Heart left ventricle (tissue), 16 donors: Measurements from ENCODE around the gene THSD4. TPM values are rescaled to one million over a fixed set of nuclear protein-coding genes. Genes with fewer than 3 reads are reported as not detected.
A peak's percentile ranks its signal among the peaks of the same experiment; 100 is the strongest.

Source experiments
- ATAC-seq, 4 donors: fragments of 200-7000 bp; cut with Tn5 transposase; one replicate each; pipeline ENCODE4 v1.9.1; 2020 to 2022; ENCODE audit warnings: moderate library complexity in 4 of 4, mild to moderate bottlenecking in 3 of 4, moderate number of reproducible peaks in 1 of 4
- DNase-seq, 5 donors: peaks; one replicate each; pipeline ENCODE4 v3.0.0-alpha.2; 2020
- H3K27ac ChIP-seq, 12 donors: fragments of 200-600 bp; sonication (generic) in 4 of 12; one replicate each; pipeline versions ENCODE4 v1.5.0 to v1.8.0; 2016 to 2022; ENCODE audit warnings: mild to moderate bottlenecking in 2 of 12
- H3K27me3 ChIP-seq, 9 donors: fragments of 200-600 bp; sonication (generic) in 2 of 9; one replicate each; pipeline versions ENCODE4 v1.5.1 to v1.8.0; 2016 to 2022; ENCODE audit warnings: mild to moderate bottlenecking in 3 of 9
- H3K36me3 ChIP-seq, 9 donors: fragments of 200-600 bp; sonication (generic) in 2 of 9; one replicate each; pipeline versions ENCODE4 v1.5.0 to v1.8.0; 2018 to 2022; ENCODE audit warnings: mild to moderate bottlenecking in 2 of 9
- H3K4me1 ChIP-seq, 12 donors: fragments of 200-600 bp; sonication (generic) in 4 of 12; one replicate each; pipeline versions ENCODE4 v1.5.0 to v1.8.0; 2016 to 2022; ENCODE audit warnings: mild to moderate bottlenecking in 3 of 12
- H3K4me3 ChIP-seq, 12 donors: fragments of 200-600 bp; sonication (generic) in 4 of 12; one replicate each; pipeline versions ENCODE4 v1.5.0 to v1.8.0; 2017 to 2022; ENCODE audit warnings: mild to moderate bottlenecking in 9 of 12, moderate library complexity in 4 of 12
- H3K9me3 ChIP-seq, 12 donors: fragments of 200-600 bp; sonication (generic) in 4 of 12; one replicate each; pipeline versions ENCODE4 v1.5.0 to v1.8.0; 2016 to 2022; ENCODE audit warnings: mild to moderate bottlenecking in 1 of 12
- CTCF ChIP-seq, 12 donors: fragments of 200-600 bp; sonication (generic) in 4 of 12; IDR thresholded peaks; one replicate each; pipeline versions ENCODE4 v1.5.0 to v1.8.0; 2018 to 2022; ENCODE audit warnings: antibody characterized with exemption in 12 of 12, mild to moderate bottlenecking in 5 of 12
- POLR2A ChIP-seq, 2 donors: fragments of 450-650 bp; IDR thresholded peaks; one replicate each; pipeline ENCODE4 v1.6.1; 2017; ENCODE audit warnings: antibody characterized with exemption in 2 of 2, mild to moderate bottlenecking in 2 of 2, moderate library complexity in 2 of 2
- WGBS, 4 donors: extraction: QIAGEN DNeasy Blood & Tissue Kit in 2 of 4; methylation state at CpG; one replicate each; pipeline versions ENCODE4 v1.1.5 to v1.1.7; 2013 to 2018; 5-methylcytosine and 5-hydroxymethylcytosine counted together
- intact Hi-C, 10 donors: fragments of 100-400 bp; cut with DNase I; formaldehyde crosslinking; loops; one replicate each; pipeline versions ENCODE4 v1.11.1 to v1.14.2; 2022
- polyA plus RNA-seq, 2 donors: library from polyadenylated mRNA; stranded (reverse); fragments of 200-250 nt; gene quantifications; one replicate each; pipeline ENCODE4 v1.2.3, GENCODE V29; 2013
- total RNA-seq, 9 donors: library from RNA; depleted of rRNA in 2 of 9; stranded (reverse); fragments of >200 nt in 2 of 9; fragmentation: NEBNext Ultra II Directional in 3 of 9; extraction: Animal tissue kit (Norgen Biotek cat#: 25700) in 3 of 9; gene quantifications; one replicate each; pipeline versions ENCODE4 v1.1.0 to v1.2.4, GENCODE V29; 2016 to 2023
- donor health status: ischemic (EF 13 %, LVEDD 7.1; RV severe dilation, severe dysfunction).
- donor health status: healthy with polysubstance abuse.
- donor health status: DM: no; HTN: yes; CAD: no.
- donor health status: DM: no; HTN: no; CAD: no.
- donor health status: ischemic (EF 25% LVEDD 6.9; RV normal size, moderate dysfunction).
- donor health status: ischemic (EF 25% LVEDD 5.7; RV mildly dilated, moderate dysfunction).
- donor health status: healthy.
- donor health status: DM: yes; HTN: yes; CAD: no.
- donor health status: ischemic (EF 35%, LVEDD 5.7; RV mildly dilated, moderate dysfunction).
- donor health status: nonischemic (EF 11% LVEDD 7.7; RV severe dilation, severe dysfunction).
- donor health status: DM: yes; HTN: yes; CAD: no.
- donor health status: PGD.
- donor health status: ischemic (EF 29% LVEDD 5.4; RV normal size, mild dysfunction).
- donor health status: nonischemic (EF 23%, LVEDD 6.1; RV moderate dilation, normal function).

Gene THSD4
- total and polyA plus RNA-seq, 11 donors: 32.6 to 206 (median 93.2) TPM

DNA sequence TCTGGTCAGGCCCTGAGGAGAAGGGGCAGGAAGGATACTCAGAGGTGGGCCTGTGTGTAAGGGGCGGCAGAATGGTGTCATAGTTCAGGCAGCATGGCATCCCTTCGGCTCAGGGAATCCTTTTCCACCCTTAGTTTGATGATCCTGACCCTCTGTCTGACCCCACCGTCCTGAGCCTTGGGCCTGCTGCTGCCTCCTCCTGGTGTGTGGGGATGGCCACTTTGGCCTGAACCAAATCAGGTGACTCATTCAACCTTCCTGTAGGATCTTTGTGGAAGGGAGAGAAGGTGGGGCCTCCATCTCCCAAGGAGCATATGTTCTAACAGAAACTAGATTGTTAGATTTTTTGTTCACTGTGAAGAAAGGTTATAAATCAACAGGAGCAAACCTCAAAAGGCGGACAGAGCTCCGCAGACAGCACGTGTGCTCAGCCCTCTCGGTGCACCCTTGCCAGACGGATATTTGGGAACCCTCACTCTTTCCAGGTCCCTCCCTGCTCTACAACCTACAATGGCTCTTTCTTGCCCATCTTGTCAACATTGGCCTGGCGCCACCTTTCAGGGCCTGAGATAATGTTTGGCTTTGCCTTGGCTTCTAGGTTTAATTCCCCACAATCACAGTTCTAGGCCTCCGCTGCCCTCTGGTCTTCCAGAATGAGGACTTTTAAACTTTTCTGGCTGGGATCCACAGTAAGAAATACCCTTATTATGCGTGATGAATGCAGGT lies 21.7 kb downstream of the THSD4 start:
- 60 to 67% (median 64%) methylated on average over 11 of the region's 11 CpGs for WGBS, 4 donors

DNA sequence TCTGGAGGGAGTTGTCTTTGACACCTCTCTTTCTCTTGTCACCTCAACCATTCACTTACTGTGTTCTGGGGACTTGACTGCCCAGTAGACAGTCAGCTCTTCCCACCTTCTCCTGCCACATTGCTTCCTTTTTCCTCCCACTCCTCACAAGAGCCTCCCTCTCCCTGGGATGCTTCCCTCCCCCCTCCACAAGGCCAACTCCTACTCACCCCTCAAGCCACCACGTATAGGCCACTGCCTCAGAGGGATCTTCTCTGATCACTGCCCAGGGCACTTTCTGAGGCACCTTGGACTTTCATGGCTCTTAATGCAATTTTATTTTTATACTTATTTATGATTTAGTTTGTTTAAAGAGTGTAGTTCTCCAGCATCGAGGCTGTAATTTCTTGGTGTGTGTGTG lies 23.2 kb downstream of the THSD4 start:
- ATAC-seq: no peak
- WGBS, 4 donors: 76 to 87% (median 83%) methylated on average over 2 of the region's 2 CpGs
- Histone ChIP-seq H3K4me3 (no peak overlapping the region), H3K4me1 (peaks cover 4 to 77% (median 37%) of the 10 kb centered on the region in 12 donors), H3K9me3 (no peaks in the 10 kb centered on the region), H3K27ac (peak overlapping the region in 3 of 12 donors; percentile 7 to 73 (median 72)), H3K27me3 (no peaks in the 10 kb centered on the region), H3K36me3 (no peaks in the 10 kb centered on the region)
- DNase-seq: no peak
- intact Hi-C loops: no loop called here
- TF ChIP-seq CTCF (IDR thresholded peaks at IDR 0.05) (no peak), POLR2A (IDR thresholded peaks at IDR 0.05) (no peak)

More for the DNA sequence above, 21.7 kb downstream of the THSD4 start:
- Histone ChIP-seq H3K27ac (peak overlapping the region in 11 of 12 donors; percentile 14 to 73 (median 62)), H3K4me1 (peaks cover 6 to 82% (median 45%) of the 10 kb centered on the region in 12 donors), H3K36me3 (no peaks in the 10 kb centered on the region), H3K9me3 (no peaks in the 10 kb centered on the region), H3K27me3 (no peaks in the 10 kb centered on the region), H3K4me3 (no peak overlapping the region)
- no peak for TF ChIP-seq CTCF (IDR thresholded peaks at IDR 0.05)
- no peak for TF ChIP-seq POLR2A (IDR thresholded peaks at IDR 0.05)
- intact Hi-C loops: no loop called here
- ATAC-seq (peak in 3 of 4 donors; percentile 11 to 18 (median 18)), DNase-seq (no peak)

DNA sequence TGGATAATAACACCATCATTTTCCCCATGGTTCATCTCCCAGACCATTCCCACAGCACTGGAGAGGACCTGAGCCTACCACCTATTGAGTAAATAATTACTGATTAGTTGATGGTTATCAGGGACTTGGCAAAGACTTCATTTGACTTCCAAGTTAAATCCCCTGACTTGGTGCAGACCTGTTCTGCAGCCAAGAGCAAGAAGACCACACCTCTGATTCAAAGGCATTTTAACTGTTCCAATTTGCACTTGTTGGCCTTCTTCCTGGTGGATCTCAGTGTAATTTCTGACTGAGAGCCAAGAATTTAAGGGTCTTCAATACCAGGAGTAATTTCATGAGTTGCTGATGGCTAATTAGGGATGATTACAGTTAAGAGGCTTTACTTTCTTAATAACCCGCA lies 24.0 kb downstream of the THSD4 start:
- ATAC-seq (no peak), DNase-seq (no peak)
- Histone ChIP-seq H3K9me3 (no peaks in the 10 kb centered on the region), H3K4me3 (no peak overlapping the region), H3K4me1 (peaks cover 4 to 77% (median 35%) of the 10 kb centered on the region in 12 donors), H3K36me3 (no peaks in the 10 kb centered on the region), H3K27ac (peak overlapping the region in 5 of 12 donors; percentile 6 to 44 (median 29)), H3K27me3 (no peaks in the 10 kb centered on the region)
- TF ChIP-seq CTCF (IDR thresholded peaks at IDR 0.05) (no peak), POLR2A (IDR thresholded peaks at IDR 0.05) (no peak)
- 54 to 75% (median 65%) methylated on average over 1 of the region's 1 CpG for WGBS, 4 donors
- intact Hi-C loops: no loop called here

GRCh38 chr15:71141572-71141971 lies 26.3 kb downstream of the THSD4 start:
- Histone ChIP-seq H3K36me3 (no peaks in the 10 kb centered on the region), H3K9me3 (no peaks in the 10 kb centered on the region), H3K4me3 (no peak overlapping the region), H3K27me3 (no peaks in the 10 kb centered on the region), H3K4me1 (peaks cover 4 to 85% (median 34%) of the 10 kb centered on the region in 12 donors), H3K27ac (peak overlapping the region in 1 of 12 donors; percentile 7)
- ATAC-seq (no peak), DNase-seq (no peak)
- no peak for TF ChIP-seq CTCF (IDR thresholded peaks at IDR 0.05)
- TF ChIP-seq POLR2A (IDR thresholded peaks at IDR 0.05): no peak
- 87 to 95% (median 91%) methylated on average over 5 of the region's 5 CpGs for WGBS, 4 donors
- intact Hi-C loops: loop anchor here in 1 of 10 donors (10.0 kb wide), 1 partner anchor 93 kb away; no protein-coding TSS in a partner anchor
